Activated B cell treated with CpG ODN at 0.5 μM for 24 hours (primary cell): ENCODE data around the gene DNAJC18. TPM values are rescaled to one million over a fixed set of nuclear protein-coding genes. Genes with fewer than 3 reads are reported as not detected.

Source experiments
- ATAC-seq: fragments of 200-7000 bp; cut with Tn5 transposase; one replicate; pipeline ENCODE4 v1.10.0; 2021; ENCODE audit warnings: low read depth, mild to moderate bottlenecking, moderate library complexity
- CTCF ChIA-PET: fragments of 350-600 bp; sonication (Branson Sonifier 250); formaldehyde crosslinking; loops from one replicate; lab custom pipeline; 2021; ENCODE audit warnings: antibody characterized with exemption; lab: Charles Lee
- POLR2A ChIA-PET: fragments of 350-600 bp; sonication (Branson Sonifier 250); formaldehyde crosslinking; loops from one replicate; lab custom pipeline; 2021; ENCODE audit warnings: antibody characterized with exemption; lab: Charles Lee
- DNase-seq: peaks from one replicate; pipeline ENCODE4 v3.0.0; 2022
- H3K27ac Mint-ChIP-seq: one replicate; pipeline ENCODE4 v1.8.0; 2020; ENCODE audit warnings: mixed read lengths
- H3K27me3 Mint-ChIP-seq: one replicate; pipeline ENCODE4 v1.8.0; 2021; ENCODE audit warnings: mixed read lengths
- H3K36me3 Mint-ChIP-seq: one replicate; pipeline ENCODE4 v1.8.0; 2021; ENCODE audit warnings: low read depth, mixed read lengths
- H3K4me1 Mint-ChIP-seq: one replicate; pipeline ENCODE4 v1.8.0; 2021; ENCODE audit warnings: mixed read lengths
- H3K4me3 Mint-ChIP-seq: one replicate; pipeline ENCODE4 v1.8.0; 2020; ENCODE audit warnings: mild to moderate bottlenecking, mixed read lengths
- H3K9me3 Mint-ChIP-seq: one replicate; pipeline ENCODE4 v1.8.0; 2020; ENCODE audit warnings: mixed read lengths
- intact Hi-C: fragments of 100-400 bp; cut with micrococcal nuclease; formaldehyde crosslinking; loops from one replicate; pipeline ENCODE4 v1.15.1; 2024
- total RNA-seq: library from RNA; stranded (reverse); gene quantifications from 2 replicates; pipeline ENCODE4 v1.2.3, GENCODE V29; 2022
- TF ChIP-seq, protein P1 (sequence below): fragments of 200-600 bp; IDR thresholded peaks from one replicate; pipeline ENCODE4 v1.8.0; 2022; ENCODE audit warnings: antibody characterized with exemption, mild to moderate bottlenecking

DNAJC18 gene
- total RNA-seq, 1 donor from 2014 or later, result 9.1 TPM

DNA sequence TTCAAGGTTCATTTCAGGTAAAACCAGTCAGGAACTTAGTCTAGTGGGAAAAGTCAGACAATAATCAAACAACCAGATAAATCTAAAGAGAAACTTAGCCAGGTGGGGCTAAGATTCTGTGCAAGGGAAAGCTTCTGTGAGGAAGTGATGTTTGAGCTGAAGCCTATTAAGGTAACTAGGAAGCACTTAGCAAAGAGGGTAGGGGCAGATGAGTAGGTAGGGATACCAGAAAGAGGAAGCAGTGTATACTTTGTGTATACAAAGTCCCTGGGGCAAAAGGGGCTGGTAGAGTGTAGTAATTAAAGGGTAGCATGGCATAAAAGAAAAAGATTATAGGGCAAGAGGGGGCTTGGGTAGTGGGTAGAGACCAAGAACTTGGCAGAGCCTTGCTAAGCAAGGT, 31.8 kb downstream of the DNAJC18 start:
- DNase-seq, result no peak
- ATAC-seq, result peak; percentile 46
- POLR2A ChIA-PET, result interaction anchor here (0.6 to 1.8 kb wide), 11 partner anchors 15 to 292 kb away, joined by 3 to 14 read pairs (median 3); partner anchors contain the start of genes DNAJC18, MZB1, PAIP2 and UBE2D2
- intact Hi-C loops, result loop anchor here (1.0 to 10.0 kb wide), 2 partner anchors 15 to 943 kb away; partner anchors contain the start of gene EGR1
- no peaks in the 10 kb centered on the region for H3K27me3 Mint-ChIP-seq
- H3K4me1 Mint-ChIP-seq, result peaks cover 49% of the 10 kb centered on the region
- H3K36me3 Mint-ChIP-seq, result peaks cover 3% of the 10 kb centered on the region
- H3K4me3 Mint-ChIP-seq, result peak overlapping the region; percentile 11
- TF ChIP-seq, protein P1, sequence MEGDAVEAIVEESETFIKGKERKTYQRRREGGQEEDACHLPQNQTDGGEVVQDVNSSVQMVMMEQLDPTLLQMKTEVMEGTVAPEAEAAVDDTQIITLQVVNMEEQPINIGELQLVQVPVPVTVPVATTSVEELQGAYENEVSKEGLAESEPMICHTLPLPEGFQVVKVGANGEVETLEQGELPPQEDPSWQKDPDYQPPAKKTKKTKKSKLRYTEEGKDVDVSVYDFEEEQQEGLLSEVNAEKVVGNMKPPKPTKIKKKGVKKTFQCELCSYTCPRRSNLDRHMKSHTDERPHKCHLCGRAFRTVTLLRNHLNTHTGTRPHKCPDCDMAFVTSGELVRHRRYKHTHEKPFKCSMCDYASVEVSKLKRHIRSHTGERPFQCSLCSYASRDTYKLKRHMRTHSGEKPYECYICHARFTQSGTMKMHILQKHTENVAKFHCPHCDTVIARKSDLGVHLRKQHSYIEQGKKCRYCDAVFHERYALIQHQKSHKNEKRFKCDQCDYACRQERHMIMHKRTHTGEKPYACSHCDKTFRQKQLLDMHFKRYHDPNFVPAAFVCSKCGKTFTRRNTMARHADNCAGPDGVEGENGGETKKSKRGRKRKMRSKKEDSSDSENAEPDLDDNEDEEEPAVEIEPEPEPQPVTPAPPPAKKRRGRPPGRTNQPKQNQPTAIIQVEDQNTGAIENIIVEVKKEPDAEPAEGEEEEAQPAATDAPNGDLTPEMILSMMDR, result no peak
- H3K27ac Mint-ChIP-seq, result peak overlapping the region; percentile 81
- H3K9me3 Mint-ChIP-seq, result no peaks in the 10 kb centered on the region
- CTCF ChIA-PET, result interaction anchor here (0.8 to 1.3 kb wide), 4 partner anchors 13 to 156 kb away, joined by 3 to 4 read pairs (median 4); no protein-coding TSS in a partner anchor

DNA sequence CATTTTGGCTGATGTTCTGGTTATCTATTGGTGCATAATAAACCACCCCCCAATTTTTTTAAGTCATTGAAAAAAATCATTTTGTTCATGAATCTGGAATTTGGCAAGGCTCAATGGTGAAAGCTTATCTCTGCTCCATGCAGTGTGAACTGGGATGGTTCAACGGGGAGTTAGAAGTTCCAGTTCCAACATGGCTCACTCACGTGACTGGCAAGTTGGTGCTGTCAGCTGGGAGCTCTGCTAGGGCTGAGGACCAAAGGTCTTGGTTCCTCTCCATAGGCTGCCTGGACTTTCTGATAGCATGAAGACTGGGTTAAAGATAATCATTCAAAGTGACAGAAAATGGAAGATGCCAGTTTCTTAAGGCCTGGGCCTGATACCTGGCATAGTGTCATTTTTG, 32.4 kb downstream of the DNAJC18 start:
- ChIA-PET POLR2A (interaction anchor here (0.7 to 1.8 kb wide), 8 partner anchors 15 to 254 kb away, joined by 3 to 14 read pairs (median 5); partner anchors contain the start of genes DNAJC18, MZB1, PAIP2 and UBE2D2), CTCF (interaction anchor here (1.0 to 1.3 kb wide), 3 partner anchors 14 to 156 kb away, joined by 3 to 4 read pairs (median 4); no protein-coding TSS in a partner anchor)
- TF ChIP-seq, protein P1, result no peak
- peaks cover 49% of the 10 kb centered on the region for H3K4me1 Mint-ChIP-seq
- H3K27ac Mint-ChIP-seq, result peak overlapping the region; percentile 81
- no peaks in the 10 kb centered on the region for H3K27me3 Mint-ChIP-seq
- no peak for DNase-seq
- H3K4me3 Mint-ChIP-seq, result no peak overlapping the region
- no peaks in the 10 kb centered on the region for H3K9me3 Mint-ChIP-seq
- intact Hi-C loops, result loop anchor here (1.0 to 10.0 kb wide), 2 partner anchors 15 to 942 kb away; partner anchors contain the start of gene EGR1
- ATAC-seq, result no peak
- H3K36me3 Mint-ChIP-seq, result peaks cover 3% of the 10 kb centered on the region

DNA sequence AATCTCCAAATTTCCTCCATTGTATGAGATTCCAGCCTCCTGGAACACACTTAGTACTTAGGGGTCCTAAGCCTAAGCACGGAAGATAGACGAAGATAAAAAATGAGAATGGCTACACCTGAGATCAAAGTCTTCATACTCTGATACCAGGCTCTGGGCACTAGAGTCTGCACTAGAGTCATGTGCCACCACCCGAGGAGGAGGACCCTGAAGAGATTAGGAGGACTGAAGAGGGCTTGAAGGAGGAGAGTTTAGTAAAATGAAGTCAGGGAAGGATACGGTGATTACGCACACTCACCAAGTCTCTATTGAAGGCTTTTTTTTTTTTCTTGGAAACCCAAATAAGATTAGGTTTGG, 34.9 kb downstream of the DNAJC18 start:
- TF ChIP-seq, protein P1, result no peak
- Mint-ChIP-seq H3K4me3 (peak overlapping the region; percentile 90), H3K27me3 (no peaks in the 10 kb centered on the region), H3K4me1 (peaks cover 50% of the 10 kb centered on the region), H3K9me3 (no peaks in the 10 kb centered on the region), H3K36me3 (peaks cover 3% of the 10 kb centered on the region), H3K27ac (peak overlapping the region; percentile 96)
- DNase-seq, result no peak
- intact Hi-C loops, result loop anchor here (1.0 to 10.0 kb wide), 5 partner anchors 12 to 1243 kb away; partner anchors contain the start of genes DNAJC18, EGR1, IK and NDUFA2
- POLR2A ChIA-PET, result interaction anchor here (0.6 to 2.3 kb wide), 11 partner anchors 11 to 829 kb away, joined by 3 to 24 read pairs (median 6); partner anchors contain the start of genes HSPA9, MZB1, PAIP2 and SIL1
- ATAC-seq, result no peak
- CTCF ChIA-PET, result interaction anchor here (1.1 kb wide), 2 partner anchors 109 to 111 kb away, joined by 3 to 4 read pairs; no protein-coding TSS in a partner anchor

DNA sequence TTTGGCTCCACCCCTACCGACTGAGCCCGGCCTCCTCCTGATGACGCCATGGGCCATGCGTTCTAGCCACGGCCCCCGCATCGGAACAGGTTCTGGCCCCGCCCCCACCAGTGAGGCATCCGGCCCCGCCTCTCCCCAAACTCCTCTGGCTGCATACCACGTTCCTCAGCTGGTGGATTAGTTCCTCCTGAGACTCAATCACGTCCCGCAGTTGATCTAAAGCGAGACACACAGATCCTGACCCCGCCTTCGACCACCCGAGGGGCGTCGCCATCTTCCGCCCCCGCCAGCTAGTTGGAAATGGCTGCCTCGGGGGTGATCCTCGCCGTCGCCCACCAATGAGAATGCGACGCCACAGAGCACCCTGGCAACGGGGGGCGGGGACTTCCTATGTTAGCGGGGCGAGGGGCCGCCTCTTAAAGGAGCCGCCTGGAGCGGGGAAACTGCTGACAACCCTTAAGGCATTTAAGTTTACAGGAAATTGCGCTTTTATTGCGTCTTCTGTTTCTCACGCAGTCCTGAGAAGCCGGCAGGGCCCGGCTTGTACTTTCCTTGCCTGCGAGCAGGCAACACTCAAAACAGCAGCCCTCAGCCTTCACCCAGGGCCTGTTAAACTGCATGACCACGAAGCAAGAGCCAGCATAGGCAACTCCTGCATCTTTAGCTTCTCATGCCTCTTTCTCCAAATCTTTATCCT, 35.4 kb downstream of the DNAJC18 start, which contains the start of gene SPATA24:
Gene SPATA24 (minus strand): TSS at position 303 of the 697 bp plus-strand sequence. CDS start 29 bp downstream, at position 274.
- Mint-ChIP-seq H3K36me3 (peaks cover 5% of the 10 kb centered on the region), H3K9me3 (no peaks in the 10 kb centered on the region), H3K4me3 (peak within 1 kb of the TSS; percentile 90), H3K27ac (peak within 1 kb of the TSS; percentile 96), H3K27me3 (no peaks in the 10 kb centered on the region), H3K4me1 (peaks cover 53% of the 10 kb centered on the region)
- ATAC-seq, result peak; percentile 84
- ChIA-PET POLR2A (interaction anchor here (0.6 to 2.3 kb wide), 16 partner anchors 8 to 1066 kb away, joined by 3 to 24 read pairs (median 5); partner anchors contain the start of genes FAM53C, HSPA9, MZB1 and PAIP2), CTCF (interaction anchor here (1.1 kb wide), 2 partner anchors 110 to 111 kb away, joined by 3 to 4 read pairs; no protein-coding TSS in a partner anchor)
- intact Hi-C loops, result loop anchor here (1.0 to 10.0 kb wide), 5 partner anchors 12 to 1243 kb away; partner anchors contain the start of genes DNAJC18, EGR1, IK and NDUFA2
- TF ChIP-seq, protein P1, result no peak
- peak; percentile 93 for DNase-seq
